Measurements from ENCODE around the gene TSTD1. TPM values are rescaled to one million over a fixed set of nuclear protein-coding genes. Genes with fewer than 3 reads are reported as not detected.
A peak's percentile ranks its signal among the peaks of the same experiment; 100 is the strongest.

The TSTD1 gene
- total and polyA plus RNA-seq, 10 of the 15 experiments (the other 5 are each of a cell fraction or from before 2014, with no cell fraction given): 33.3 to 145 (median 89.4) TPM

DNA sequence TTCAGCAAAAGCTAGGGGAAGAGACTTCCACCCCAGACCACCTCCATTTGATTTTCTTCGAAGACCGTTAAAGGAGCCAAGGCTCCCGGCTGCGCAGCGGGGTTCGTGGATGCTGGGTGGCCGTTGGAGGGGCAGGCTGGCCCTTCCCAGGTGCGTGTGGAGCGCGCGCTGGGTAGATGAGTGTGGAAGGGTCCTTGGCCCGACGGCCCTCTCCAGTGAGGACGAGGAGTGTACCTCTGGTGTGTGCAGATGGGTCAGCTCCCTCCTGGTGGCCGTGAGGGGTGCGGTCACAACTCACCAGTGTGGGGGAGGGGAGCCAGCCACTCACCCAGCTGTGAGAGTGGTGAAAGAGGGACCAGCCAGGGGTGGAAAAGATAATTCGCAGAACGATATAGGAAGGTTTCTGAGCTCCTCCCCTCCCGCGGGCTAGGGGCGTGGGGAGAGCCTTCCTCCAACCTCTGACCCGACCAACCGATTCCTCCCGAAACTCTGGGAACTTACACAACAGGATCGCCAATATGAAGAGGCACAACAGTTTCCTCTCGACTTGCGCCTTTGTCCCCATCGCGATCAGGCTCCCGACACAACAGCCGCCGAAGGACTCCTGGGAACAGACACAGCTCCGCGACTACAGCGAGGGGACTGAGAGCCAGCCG lies 18.1 kb downstream of the TSTD1 start, which contains the start of gene F11R:
Gene F11R, minus strand, starts transcription at position 644 of the 656 bp plus-strand sequence. Its CDS starts 79 bp downstream, at position 565.
- DNase-seq (ENCODE audit: low read depth, low spot score): no peak
- in situ Hi-C loops (cut with MboI): no loop called here
- no peak; the same call in 1 of the 2 replicates for TF ChIP-seq BACH1 (IDR thresholded peaks at IDR 0.05; ENCODE audit: borderline replicate concordance)
- TF ChIP-seq SMC3 (IDR thresholded peaks at IDR 0.05; ENCODE audit: borderline replicate concordance, low read length): no peak
- no peak for TF ChIP-seq CREB1 (IDR thresholded peaks at IDR 0.05; ENCODE audit: low read depth)
- TF ChIP-seq IKZF2 (IDR thresholded peaks at IDR 0.05): peak in 1 of 2 experiments; percentile 27; a peak in 3 of 4 replicates
- peak; percentile 54; the same call in 1 of the 2 replicates for TF ChIP-seq NBN (IDR thresholded peaks at IDR 0.05)
- peak; percentile 65 for TF ChIP-seq POLR2AphosphoS5 (IDR thresholded peaks at IDR 0.05; ENCODE audit: low read length)
- TF ChIP-seq ZBED1 (IDR thresholded peaks at IDR 0.05; ENCODE audit: borderline replicate concordance): peak; percentile 84
- TF ChIP-seq NFYB (IDR thresholded peaks at IDR 0.05; ENCODE audit: insufficient read depth, low read depth, low read length): no peak
- TF ChIP-seq SREBF1 (IDR thresholded peaks at IDR 0.05; ENCODE audit: low read length): no peak
- TF ChIP-seq TCF3 (IDR thresholded peaks at IDR 0.05; ENCODE audit: borderline replicate concordance, insufficient read depth, low read depth, low read length): 0 out of 2 replicates have a peak, but pooled peaks have one; percentile 11
- no peak for TF ChIP-seq SRF (IDR thresholded peaks at IDR 0.05; ENCODE audit: low read depth in 2 of 2, low read length in 2 of 2)
- no peak for TF ChIP-seq ASH2L (IDR thresholded peaks at IDR 0.05; ENCODE audit: borderline replicate concordance, low read depth)
- TF ChIP-seq, protein P1, sequence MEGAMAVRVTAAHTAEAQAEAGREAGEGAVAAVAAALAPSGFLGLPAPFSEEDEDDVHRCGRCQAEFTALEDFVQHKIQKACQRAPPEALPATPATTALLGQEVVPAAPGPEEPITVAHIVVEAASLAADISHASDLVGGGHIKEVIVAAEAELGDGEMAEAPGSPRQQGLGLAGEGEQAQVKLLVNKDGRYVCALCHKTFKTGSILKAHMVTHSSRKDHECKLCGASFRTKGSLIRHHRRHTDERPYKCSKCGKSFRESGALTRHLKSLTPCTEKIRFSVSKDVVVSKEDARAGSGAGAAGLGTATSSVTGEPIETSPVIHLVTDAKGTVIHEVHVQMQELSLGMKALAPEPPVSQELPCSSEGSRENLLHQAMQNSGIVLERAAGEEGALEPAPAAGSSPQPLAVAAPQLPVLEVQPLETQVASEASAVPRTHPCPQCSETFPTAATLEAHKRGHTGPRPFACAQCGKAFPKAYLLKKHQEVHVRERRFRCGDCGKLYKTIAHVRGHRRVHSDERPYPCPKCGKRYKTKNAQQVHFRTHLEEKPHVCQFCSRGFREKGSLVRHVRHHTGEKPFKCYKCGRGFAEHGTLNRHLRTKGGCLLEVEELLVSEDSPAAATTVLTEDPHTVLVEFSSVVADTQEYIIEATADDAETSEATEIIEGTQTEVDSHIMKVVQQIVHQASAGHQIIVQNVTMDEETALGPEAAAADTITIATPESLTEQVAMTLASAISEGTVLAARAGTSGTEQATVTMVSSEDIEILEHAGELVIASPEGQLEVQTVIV (IDR thresholded peaks at IDR 0.05; ENCODE audit: borderline replicate concordance, partially characterized antibody): no peak
- TF ChIP-seq NR2C1 (IDR thresholded peaks at IDR 0.05): no peak
- TF ChIP-seq JUND (IDR thresholded peaks at IDR 0.05; ENCODE audit: low read depth, low read length): no peak
- TF ChIP-seq, protein P2, sequence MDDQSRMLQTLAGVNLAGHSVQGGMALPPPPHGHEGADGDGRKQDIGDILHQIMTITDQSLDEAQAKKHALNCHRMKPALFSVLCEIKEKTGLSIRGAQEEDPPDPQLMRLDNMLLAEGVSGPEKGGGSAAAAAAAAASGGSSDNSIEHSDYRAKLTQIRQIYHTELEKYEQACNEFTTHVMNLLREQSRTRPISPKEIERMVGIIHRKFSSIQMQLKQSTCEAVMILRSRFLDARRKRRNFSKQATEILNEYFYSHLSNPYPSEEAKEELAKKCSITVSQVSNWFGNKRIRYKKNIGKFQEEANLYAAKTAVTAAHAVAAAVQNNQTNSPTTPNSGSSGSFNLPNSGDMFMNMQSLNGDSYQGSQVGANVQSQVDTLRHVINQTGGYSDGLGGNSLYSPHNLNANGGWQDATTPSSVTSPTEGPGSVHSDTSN (IDR thresholded peaks at IDR 0.05; ENCODE audit: insufficient replicate concordance, low read depth, low read length): no peak
- TF ChIP-seq, protein P3, sequence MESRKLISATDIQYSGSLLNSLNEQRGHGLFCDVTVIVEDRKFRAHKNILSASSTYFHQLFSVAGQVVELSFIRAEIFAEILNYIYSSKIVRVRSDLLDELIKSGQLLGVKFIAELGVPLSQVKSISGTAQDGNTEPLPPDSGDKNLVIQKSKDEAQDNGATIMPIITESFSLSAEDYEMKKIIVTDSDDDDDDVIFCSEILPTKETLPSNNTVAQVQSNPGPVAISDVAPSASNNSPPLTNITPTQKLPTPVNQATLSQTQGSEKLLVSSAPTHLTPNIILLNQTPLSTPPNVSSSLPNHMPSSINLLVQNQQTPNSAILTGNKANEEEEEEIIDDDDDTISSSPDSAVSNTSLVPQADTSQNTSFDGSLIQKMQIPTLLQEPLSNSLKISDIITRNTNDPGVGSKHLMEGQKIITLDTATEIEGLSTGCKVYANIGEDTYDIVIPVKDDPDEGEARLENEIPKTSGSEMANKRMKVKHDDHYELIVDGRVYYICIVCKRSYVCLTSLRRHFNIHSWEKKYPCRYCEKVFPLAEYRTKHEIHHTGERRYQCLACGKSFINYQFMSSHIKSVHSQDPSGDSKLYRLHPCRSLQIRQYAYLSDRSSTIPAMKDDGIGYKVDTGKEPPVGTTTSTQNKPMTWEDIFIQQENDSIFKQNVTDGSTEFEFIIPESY (IDR thresholded peaks at IDR 0.05): no peak
- TF ChIP-seq CBFB (IDR thresholded peaks at IDR 0.05; ENCODE audit: low read depth): peak; percentile 15; the same call in 1 of the 2 replicates
- no peak for TF ChIP-seq YBX1 (IDR thresholded peaks at IDR 0.05)

More for the DNA sequence above, 18.1 kb downstream of the TSTD1 start, which contains the start of gene F11R:
- H3K4me1 ChIP-seq (ENCODE audit: control insufficient read depth, insufficient read depth, low read length): peaks cover 19% of the 10 kb centered on the region
- H3K9ac ChIP-seq (ENCODE audit: control insufficient read depth, insufficient read depth, low read length): peak within 1 kb of the TSS; percentile 68
- BruUV-seq (replicated peaks): TSS peak; percentile 78
- peak within 1 kb of the TSS; percentile 88 for H3K4me2 ChIP-seq (ENCODE audit: control insufficient read depth, insufficient read depth)
- H2AFZ ChIP-seq (ENCODE audit: control insufficient read depth, low read depth, low read length): peak within 1 kb of the TSS; percentile 83
- no peaks in the 10 kb centered on the region for H3K36me3 ChIP-seq (ENCODE audit: control insufficient read depth in 2 of 2, insufficient read depth in 2 of 2, low read length in 1 of 2)
- intact Hi-C loops (cut with micrococcal nuclease; ENCODE audit: unreplicated experiment): no loop called here
- ChIA-PET RAD21 (ENCODE audit: unreplicated experiment) (interaction anchor here (0.6 to 4.4 kb wide), 13 partner anchors 12 to 158 kb away, joined by 3 to 40 read pairs (median 4); partner anchors contain the start of genes ARHGAP30, CD244, ITLN2 and KLHDC9), SMC1A (ENCODE audit: uncharacterized antibody, unreplicated experiment) (interaction anchor here (0.5 to 4.2 kb wide), 17 partner anchors 8 to 116 kb away, joined by 3 to 23 read pairs (median 6); partner anchors contain the start of genes ARHGAP30, KLHDC9, TSTD1 and USF1), POLR2A (interaction anchor here (0.7 to 2.9 kb wide), 16 partner anchors 7 to 134 kb away, joined by 3 to 36 read pairs (median 7); partner anchors contain the start of genes ARHGAP30, TSTD1 and USF1), CTCF (interaction anchor here (0.6 to 3.4 kb wide), 15 partner anchors 9 to 376 kb away, joined by 3 to 18 read pairs (median 7); partner anchors contain the start of genes ARHGAP30, ITLN2, TSTD1 and USF1)
- FAIRE-seq (peak; percentile 61), ATAC-seq (peak; percentile 72)
- peak within 1 kb of the TSS; percentile 33 for H3K27ac ChIP-seq (ENCODE audit: control insufficient read depth, insufficient read depth)
- peaks cover 34% of the 10 kb centered on the region for H3K79me2 ChIP-seq (ENCODE audit: control insufficient read depth, insufficient read depth, low read length)
- H4K20me1 ChIP-seq (ENCODE audit: control insufficient read depth, insufficient read depth): no peaks in the 10 kb centered on the region
- WGBS (ENCODE audit: insufficient coverage, insufficient replicate concordance, low lambda C conversion rate, missing lambda C conversion rate): 4% methylated on average over 34 of the region's 36 CpGs
- no peaks in the 10 kb centered on the region; the same call in 2 of the 3 replicates for H3K9me3 ChIP-seq (replicated peaks; ENCODE audit: control insufficient read depth, insufficient read depth, low read length)
- peak within 1 kb of the TSS; percentile 75 for H3K4me3 ChIP-seq
- no peaks in the 10 kb centered on the region for H3K27me3 ChIP-seq (replicated peaks in 1 of 2; ENCODE audit: control insufficient read depth in 2 of 2, insufficient read depth in 2 of 2, low read length in 1 of 2)
